ENCODE results near the gene PPFIBP2. TPM values are rescaled to one million over a fixed set of nuclear protein-coding genes. Genes with fewer than 3 reads are reported as not detected.
A peak's percentile ranks its signal among the peaks of the same experiment; 100 is the strongest.

Gene PPFIBP2
- total RNA-seq, 4 donors from 2014 or later = 64.3 to 91.9 (median 71.6) TPM

- WGBS, 2 donors = 97 to 100% methylated on average over 1 of the region's 1 CpG
- peaks cover 21 to 24% of the 10 kb centered on the region in 2 donors for H3K4me1 ChIP-seq
- TF ChIP-seq POLR2A (IDR thresholded peaks at IDR 0.05) = no peak
- no peak overlapping the region for H3K4me3 ChIP-seq (replicated peaks in 1 of 3)
- no peak overlapping the region for H3K27ac ChIP-seq
- intact Hi-C loops (cut with DNase I) = no loop called here
- H3K9me3 ChIP-seq = no peaks in the 10 kb centered on the region
- DNase-seq = no peak
- H3K36me3 ChIP-seq = no peaks in the 10 kb centered on the region
- H3K27me3 ChIP-seq = no peaks in the 10 kb centered on the region
Observed at GRCh38 chr11:7551571-7551970, 37.8 kb downstream of the PPFIBP2 start.

- intact Hi-C loops (cut with DNase I) = no loop called here
- no peak overlapping the region for H3K27ac ChIP-seq
- 94 to 95% methylated on average over 4 of the region's 4 CpGs for WGBS, 2 donors
- H3K4me1 ChIP-seq = peaks cover 21 to 24% of the 10 kb centered on the region in 2 donors
- no peaks in the 10 kb centered on the region for H3K9me3 ChIP-seq
- H3K4me3 ChIP-seq (replicated peaks in 1 of 3) = no peak overlapping the region
- H3K36me3 ChIP-seq = no peaks in the 10 kb centered on the region
- no peak for DNase-seq
- TF ChIP-seq POLR2A (IDR thresholded peaks at IDR 0.05) (no peak), CTCF (IDR thresholded peaks at IDR 0.05) (no peak)
- H3K27me3 ChIP-seq = no peaks in the 10 kb centered on the region
Observed at GRCh38 chr11:7552666-7553065, 38.9 kb downstream of the PPFIBP2 start.

- Histone ChIP-seq H3K27me3 (no peaks in the 10 kb centered on the region), H3K4me3 (replicated peaks in 1 of 3) (no peak overlapping the region), H3K27ac (peak overlapping the region; percentile 46 to 77 (median 64)), H3K9me3 (no peaks in the 10 kb centered on the region), H3K36me3 (no peaks in the 10 kb centered on the region), H3K4me1 (peaks cover 21 to 32% of the 10 kb centered on the region in 2 donors)
- DNase-seq = peak; percentile 97 to 98
- intact Hi-C loops (cut with DNase I) = no loop called here
- TF ChIP-seq POLR2A (IDR thresholded peaks at IDR 0.05) (no peak), CTCF (IDR thresholded peaks at IDR 0.05) (no peak)
- 24 to 41% methylated on average over 6 to 7 of the region's 7 CpGs for WGBS, 2 donors
Observed at GRCh38 chr11:7555052-7555699, 41.4 kb downstream of the PPFIBP2 start.

GRCh38 chr11:7558046-7558445, 44.2 kb downstream of the PPFIBP2 start:
- Histone ChIP-seq H3K9me3 (no peaks in the 10 kb centered on the region), H3K27me3 (no peaks in the 10 kb centered on the region), H3K36me3 (no peaks in the 10 kb centered on the region), H3K27ac (peak overlapping the region in 1 of 3 donors; percentile 12), H3K4me1 (peaks cover 21 to 38% of the 10 kb centered on the region in 2 donors), H3K4me3 (replicated peaks in 1 of 3) (no peak overlapping the region)
- intact Hi-C loops (cut with DNase I) = no loop called here
- no peak for DNase-seq
- no peak for TF ChIP-seq POLR2A (IDR thresholded peaks at IDR 0.05)
- TF ChIP-seq CTCF (IDR thresholded peaks at IDR 0.05) = no peak

- WGBS, 2 donors = 82 to 85% methylated on average over 4 of the region's 4 CpGs
- TF ChIP-seq CTCF (IDR thresholded peaks at IDR 0.05) = no peak
- TF ChIP-seq POLR2A (IDR thresholded peaks at IDR 0.05) = no peak
- H3K9me3 ChIP-seq = no peaks in the 10 kb centered on the region
Observed at GRCh38 chr11:7559398-7560283, 45.8 kb downstream of the PPFIBP2 start.

More at GRCh38 chr11:7559398-7560283, 45.8 kb downstream of the PPFIBP2 start:
- no peaks in the 10 kb centered on the region for H3K36me3 ChIP-seq
- intact Hi-C loops (cut with DNase I) = no loop called here
- peaks cover 14 to 30% of the 10 kb centered on the region in 2 donors for H3K4me1 ChIP-seq
- H3K27me3 ChIP-seq = no peaks in the 10 kb centered on the region
- peak overlapping the region in 1 of 3 donors; percentile 57 for H3K27ac ChIP-seq
- no peak for DNase-seq
- H3K4me3 ChIP-seq (replicated peaks in 1 of 3) = no peak overlapping the region

Measured in thyroid gland (tissue), 4 donors.